Thymus (tissue), 14 donors: Measurements from ENCODE around the gene LDLR. TPM values are rescaled to one million over a fixed set of nuclear protein-coding genes. Genes with fewer than 3 reads are reported as not detected.
A peak's percentile ranks its signal among the peaks of the same experiment; 100 is the strongest.

Experiments used
- DNase-seq, 9 donors: peaks; one replicate each; pipeline ENCODE4 v3.0.0-alpha.2; 2013; ENCODE audit warnings: low spot score in 9 of 9, low read depth in 6 of 9, missing footprints in 1 of 9
- H3K27ac ChIP-seq, 2 donors: one replicate each; pipeline ENCODE4 v1.5.1; 2013; ENCODE audit warnings: control low read depth in 1 of 2, low read depth in 1 of 2, low read length in 1 of 2, mild to moderate bottlenecking in 1 of 2, moderate library complexity in 1 of 2
- H3K27me3 ChIP-seq, 2 donors: one replicate each; pipeline ENCODE4 v1.5.1; 2013; ENCODE audit warnings: low read length in 1 of 2; ENCODE audit not compliant: control insufficient read depth in 2 of 2, insufficient read depth in 1 of 2
- H3K36me3 ChIP-seq, 2 donors: one replicate each; pipeline ENCODE4 v1.5.1; 2013; ENCODE audit warnings: low read length in 1 of 2, mild to moderate bottlenecking in 1 of 2, moderate library complexity in 1 of 2; ENCODE audit not compliant: control insufficient read depth in 2 of 2, insufficient read depth in 2 of 2
- H3K4me1 ChIP-seq, 2 donors: one replicate each; pipeline ENCODE4 v1.5.1; 2013; ENCODE audit warnings: low read length in 2 of 2; ENCODE audit not compliant: control insufficient read depth in 2 of 2, insufficient read depth in 2 of 2
- H3K4me3 ChIP-seq, 2 donors: one replicate each; pipeline ENCODE4 v1.5.1; 2013; ENCODE audit warnings: low read length in 2 of 2, control low read depth in 1 of 2, mild to moderate bottlenecking in 1 of 2
- H3K9me3 ChIP-seq, 2 donors: one replicate each; pipeline ENCODE4 v1.5.1; 2013; ENCODE audit warnings: low read length in 1 of 2, mild to moderate bottlenecking in 1 of 2; ENCODE audit not compliant: control insufficient read depth in 2 of 2, insufficient read depth in 1 of 2
- WGBS: extraction: QIAGEN DNeasy Blood & Tissue Kit; methylation state at CpG from one replicate; pipeline ENCODE4 v1.1.7; 2013; 5-methylcytosine and 5-hydroxymethylcytosine counted together
- long read RNA-seq, 10 donors: transcript quantifications; one replicate each; lab custom pipeline, GENCODE V29; 2026
- polyA plus RNA-seq: library from polyadenylated mRNA; stranded (reverse); fragments of 200-250 nt; gene quantifications from one replicate; pipeline ENCODE4 v1.2.3, GENCODE V29; 2013
- total RNA-seq: library from RNA; stranded (reverse); fragments of 120-200 nt; gene quantifications from one replicate; pipeline ENCODE4 v1.2.4, GENCODE V29; 2013
- donor health status: healthy.

Gene LDLR
- total RNA-seq (7.0 TPM), polyA plus RNA-seq (7.5 TPM)
- long read RNA-seq, donor 1: 0 reads
- long read RNA-seq, donor 2, partial matches to known transcripts: 0 of 1 reads
- long read RNA-seq, donor 2, other reads (novel, unspliced or antisense): 0 of 1 reads
- long read RNA-seq, donor 3, partial matches to known transcripts: 0 of 1 reads
- long read RNA-seq, donor 3, other reads (novel, unspliced or antisense): 0 of 1 reads
- long read RNA-seq, donor 4: 0 reads
- long read RNA-seq, donor 5, partial matches to known transcripts: 0 of 1 reads
- long read RNA-seq, donor 5, other reads (novel, unspliced or antisense): 0 of 1 reads
- long read RNA-seq, donor 6, partial matches to known transcripts: 0 of 2 reads
- long read RNA-seq, donor 6, other reads (novel, unspliced or antisense): 0 of 2 reads
- long read RNA-seq, donor 7, partial matches to known transcripts: 0 of 9 reads
- long read RNA-seq, donor 7, other reads (novel, unspliced or antisense): 8 of 9 reads
- long read RNA-seq, donor 8, partial matches to known transcripts: 0 of 2 reads
- long read RNA-seq, donor 8, other reads (novel, unspliced or antisense): 0 of 2 reads
- long read RNA-seq, donor 9, partial matches to known transcripts: 0 of 1 reads
- long read RNA-seq, donor 9, other reads (novel, unspliced or antisense): 0 of 1 reads
- long read RNA-seq, donor 10, partial matches to known transcripts: 0 of 1 reads
- long read RNA-seq, donor 10, other reads (novel, unspliced or antisense): 0 of 1 reads

DNA sequence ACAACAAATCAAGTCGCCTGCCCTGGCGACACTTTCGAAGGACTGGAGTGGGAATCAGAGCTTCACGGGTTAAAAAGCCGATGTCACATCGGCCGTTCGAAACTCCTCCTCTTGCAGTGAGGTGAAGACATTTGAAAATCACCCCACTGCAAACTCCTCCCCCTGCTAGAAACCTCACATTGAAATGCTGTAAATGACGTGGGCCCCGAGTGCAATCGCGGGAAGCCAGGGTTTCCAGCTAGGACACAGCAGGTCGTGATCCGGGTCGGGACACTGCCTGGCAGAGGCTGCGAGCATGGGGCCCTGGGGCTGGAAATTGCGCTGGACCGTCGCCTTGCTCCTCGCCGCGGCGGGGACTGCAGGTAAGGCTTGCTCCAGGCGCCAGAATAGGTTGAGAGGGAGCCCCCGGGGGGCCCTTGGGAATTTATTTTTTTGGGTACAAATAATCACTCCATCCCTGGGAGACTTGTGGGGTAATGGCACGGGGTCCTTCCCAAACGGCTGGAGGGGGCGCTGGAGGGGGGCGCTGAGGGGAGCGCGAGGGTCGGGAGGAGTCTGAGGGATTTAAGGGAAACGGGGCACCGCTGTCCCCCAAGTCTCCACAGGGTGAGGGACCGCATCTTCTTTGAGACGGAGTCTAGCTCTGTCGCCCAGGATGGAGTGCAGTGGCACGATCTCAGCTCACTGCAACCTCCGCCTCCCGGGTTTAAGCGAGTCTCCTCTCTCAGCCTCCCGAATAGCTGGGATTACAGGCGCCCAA lies at the start of gene LDLR:
TSS of gene LDLR (plus strand) at position 210 of the 760 bp plus-strand sequence. CDS start at position 296, 86 bp downstream.
- peaks cover 0 to 7% of the 10 kb centered on the region in 2 donors for H3K36me3 ChIP-seq
- no peaks in the 10 kb centered on the region for H3K9me3 ChIP-seq
- peaks cover 0 to 2% of the 10 kb centered on the region in 2 donors for H3K27me3 ChIP-seq
- peak in 8 of 9 donors; percentile 67 to 90 (median 76) for DNase-seq
- WGBS: under 1% methylated on average over 43 of the region's 43 CpGs
- peak within 1 kb of the TSS; percentile 60 to 93 for H3K27ac ChIP-seq
- H3K4me3 ChIP-seq: peak within 1 kb of the TSS; percentile 79 to 91
- peaks cover 9 to 51% of the 10 kb centered on the region in 2 donors for H3K4me1 ChIP-seq

DNA sequence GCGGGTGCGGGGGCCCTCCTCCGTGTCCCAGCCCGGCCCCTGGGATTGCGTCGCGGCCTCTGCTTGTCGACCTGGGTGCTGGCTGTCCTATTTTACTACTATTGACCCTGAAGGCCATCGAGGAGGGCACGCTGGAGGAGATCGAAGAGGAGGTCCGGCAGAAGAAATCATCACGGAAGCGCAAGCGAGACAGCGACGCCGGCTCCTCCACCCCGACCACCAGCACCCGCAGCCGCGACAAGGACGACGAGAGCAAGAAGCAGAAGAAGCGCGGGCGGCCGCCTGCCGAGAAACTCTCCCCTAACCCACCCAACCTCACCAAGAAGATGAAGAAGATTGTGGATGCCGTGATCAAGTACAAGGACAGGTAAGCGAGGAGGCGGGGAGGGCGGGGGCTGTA lies 48.1 kb upstream of the LDLR start:
- H3K4me3 ChIP-seq: no peak overlapping the region
- H3K9me3 ChIP-seq: no peaks in the 10 kb centered on the region
- no peaks in the 10 kb centered on the region for H3K27me3 ChIP-seq
- H3K27ac ChIP-seq: no peak overlapping the region
- WGBS: 99% methylated on average over 33 of the region's 33 CpGs
- H3K36me3 ChIP-seq: peaks cover 73 to 87% of the 10 kb centered on the region in 2 donors
- no peak for DNase-seq
- peaks cover 4 to 6% of the 10 kb centered on the region in 2 donors for H3K4me1 ChIP-seq

DNA sequence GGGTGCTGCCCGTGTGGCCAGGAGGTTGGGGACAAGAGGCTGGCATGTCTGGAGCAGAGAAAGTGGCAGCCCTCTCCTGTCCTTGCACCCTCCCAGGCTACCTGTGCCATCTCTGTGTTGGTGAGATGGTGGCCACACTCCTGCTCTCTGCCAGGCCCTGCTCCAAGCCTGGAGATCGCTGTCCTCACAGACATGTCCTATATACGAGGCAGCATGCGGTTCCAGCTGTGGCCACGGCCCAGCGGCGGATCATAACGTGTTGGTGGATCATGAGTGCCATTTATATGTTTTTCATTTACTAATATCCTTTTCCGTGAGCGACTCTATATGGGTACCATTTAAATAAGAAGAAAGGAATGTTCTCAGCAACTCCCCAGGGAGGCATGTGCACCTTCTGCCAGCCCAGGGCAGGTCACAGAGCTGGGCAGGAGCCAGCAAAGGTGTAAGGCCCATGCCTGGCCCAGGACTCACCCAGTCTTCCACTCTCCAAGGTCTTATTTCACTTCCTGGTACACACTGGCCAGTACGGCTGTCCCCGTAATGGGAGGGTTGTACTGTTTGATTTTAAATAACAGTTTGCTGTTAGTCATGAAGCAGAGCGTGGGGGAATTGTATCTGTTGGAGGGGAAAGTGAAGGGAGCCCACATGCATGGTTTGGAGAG lies 47.2 kb upstream of the LDLR start:
- no peak for DNase-seq
- Histone ChIP-seq H3K27ac (no peak overlapping the region), H3K4me3 (no peak overlapping the region), H3K4me1 (no peaks in the 10 kb centered on the region), H3K27me3 (no peaks in the 10 kb centered on the region), H3K36me3 (peaks cover 67 to 87% of the 10 kb centered on the region in 2 donors), H3K9me3 (no peaks in the 10 kb centered on the region)
- WGBS: 96% methylated on average over 13 of the region's 13 CpGs

DNA sequence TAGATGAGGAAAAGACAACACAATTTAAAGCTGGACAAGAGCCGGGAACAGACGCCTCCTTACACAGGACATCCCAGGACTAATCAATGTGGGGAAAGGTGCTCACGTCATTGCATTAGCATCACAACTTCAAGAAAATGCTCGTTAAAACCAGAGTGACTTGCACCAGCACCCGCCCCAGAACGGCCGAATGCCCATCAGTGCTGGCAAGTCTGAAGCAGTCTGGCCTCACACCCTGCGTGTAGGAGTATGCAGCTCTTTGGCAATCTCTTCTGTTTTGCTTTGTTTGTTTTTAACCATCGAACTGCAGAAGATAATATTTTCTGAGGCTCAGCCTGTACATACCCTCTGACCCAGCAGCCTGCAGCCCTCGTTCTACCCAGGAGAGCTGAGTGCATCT lies 44.8 kb upstream of the LDLR start:
- Histone ChIP-seq H3K4me3 (no peak overlapping the region), H3K36me3 (peaks cover 52 to 85% of the 10 kb centered on the region in 2 donors), H3K9me3 (peaks cover 0 to 2% of the 10 kb centered on the region in 2 donors), H3K4me1 (peaks cover 7 to 20% of the 10 kb centered on the region in 2 donors), H3K27ac (no peak overlapping the region), H3K27me3 (no peaks in the 10 kb centered on the region)
- no peak for DNase-seq
- 99% methylated on average over 10 of the region's 10 CpGs for WGBS

DNA sequence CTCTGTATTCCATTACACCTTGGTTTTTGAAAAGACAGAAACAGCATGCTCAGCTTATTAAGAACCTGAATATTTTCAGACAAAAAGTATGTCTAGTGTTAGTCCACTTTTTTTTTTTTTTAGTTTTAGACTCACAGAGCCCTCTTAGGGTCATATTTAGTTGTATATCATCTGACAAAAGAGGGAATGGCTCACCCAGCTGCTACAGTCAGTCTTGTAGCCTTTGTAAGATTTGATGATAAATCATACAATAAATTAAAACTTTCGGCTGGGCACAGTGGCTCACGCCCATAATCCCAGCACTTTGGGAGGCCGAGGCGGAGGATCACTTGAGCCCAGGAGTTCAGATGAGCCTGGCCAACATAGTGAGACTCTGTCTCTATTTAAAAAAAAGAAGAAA lies 43.7 kb upstream of the LDLR start:
- peaks cover 58 to 87% of the 10 kb centered on the region in 2 donors for H3K36me3 ChIP-seq
- H3K9me3 ChIP-seq: peaks cover 0 to 2% of the 10 kb centered on the region in 2 donors
- WGBS: 97% methylated on average over 4 of the region's 4 CpGs
- no peaks in the 10 kb centered on the region for H3K27me3 ChIP-seq
- H3K4me3 ChIP-seq: no peak overlapping the region
- no peak for DNase-seq
- no peak overlapping the region for H3K27ac ChIP-seq
- H3K4me1 ChIP-seq: peaks cover 13 to 31% of the 10 kb centered on the region in 2 donors

DNA sequence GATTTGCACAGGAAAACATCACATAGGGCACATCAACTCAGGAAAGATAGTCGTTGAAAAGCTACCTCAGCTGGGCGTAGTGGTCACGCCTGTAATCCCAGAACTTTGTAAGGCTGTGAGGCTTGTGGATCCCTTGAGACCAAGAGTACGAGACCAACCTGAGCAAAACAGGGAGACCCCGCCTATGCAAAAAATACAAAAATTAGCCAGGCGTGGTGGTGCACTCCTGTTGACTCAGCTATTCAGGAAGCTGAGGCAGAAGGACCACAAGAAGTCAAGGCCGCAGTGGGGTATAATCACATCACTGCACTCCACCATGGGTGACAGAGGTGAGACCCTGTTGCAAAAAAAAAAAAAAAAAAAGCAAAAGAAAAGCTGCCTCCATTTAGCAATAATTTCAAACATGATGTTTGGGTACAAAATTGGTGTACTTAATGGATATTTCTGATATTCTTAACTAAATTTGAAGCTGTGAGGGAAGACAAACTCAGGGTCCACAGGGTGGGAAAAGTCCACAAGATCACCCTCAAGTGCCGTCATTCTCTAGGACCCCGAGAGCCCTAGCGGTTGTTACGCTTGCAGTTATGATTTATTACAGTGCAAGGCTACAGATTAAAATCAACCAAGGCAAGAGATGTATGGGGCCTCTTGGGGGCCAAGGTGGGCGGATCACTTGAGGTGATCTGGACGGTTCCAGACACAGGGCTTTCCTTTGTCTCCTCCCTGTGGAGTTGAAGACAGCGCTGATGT lies 42.5 kb upstream of the LDLR start:
- Histone ChIP-seq H3K4me1 (peaks cover 13 to 31% of the 10 kb centered on the region in 2 donors), H3K36me3 (peaks cover 54 to 82% of the 10 kb centered on the region in 2 donors)

DNA sequence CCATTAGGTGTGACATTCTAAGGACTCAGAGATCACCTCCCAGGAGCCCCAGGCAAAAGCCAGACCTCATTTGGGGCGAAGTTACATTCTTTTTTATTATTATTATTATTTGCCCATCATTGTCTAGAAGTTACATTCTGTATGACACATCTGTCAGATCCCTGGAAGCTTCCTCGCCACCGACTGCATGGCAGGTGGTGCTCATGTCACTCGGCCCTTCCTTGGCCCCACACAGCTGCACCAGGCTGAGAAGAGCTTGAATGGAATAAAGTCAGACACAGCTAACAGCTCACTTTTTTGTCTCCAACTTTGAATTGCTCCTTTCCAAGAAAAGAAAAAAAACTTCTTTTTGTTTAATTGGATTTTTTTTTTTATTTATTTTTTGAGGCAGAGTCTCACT lies 41.4 kb upstream of the LDLR start:
- H3K4me1 ChIP-seq: peaks cover 13 to 31% of the 10 kb centered on the region in 2 donors
- WGBS: 41% methylated on average over 4 of the region's 4 CpGs
- DNase-seq: peak in 1 of 9 donors; percentile 40

More for the DNA sequence above, 42.5 kb upstream of the LDLR start:
- 96% methylated on average over 14 of the region's 14 CpGs for WGBS
- no peak for DNase-seq
- H3K9me3 ChIP-seq: peaks cover 0 to 2% of the 10 kb centered on the region in 2 donors
- H3K27me3 ChIP-seq: no peaks in the 10 kb centered on the region
- H3K4me3 ChIP-seq: no peak overlapping the region
- H3K27ac ChIP-seq: peak overlapping the region in 1 of 2 donors; percentile 20

More for the DNA sequence above, 41.4 kb upstream of the LDLR start:
- Histone ChIP-seq H3K4me3 (no peak overlapping the region), H3K9me3 (peaks cover 0 to 2% of the 10 kb centered on the region in 2 donors), H3K27me3 (no peaks in the 10 kb centered on the region), H3K27ac (peak overlapping the region in 1 of 2 donors; percentile 17), H3K36me3 (peaks cover 52 to 80% of the 10 kb centered on the region in 2 donors)
